CD14-positive monocyte (primary cell): Measurements from ENCODE around the gene MT1A. TPM values are rescaled to one million over a fixed set of nuclear protein-coding genes. Genes with fewer than 3 reads are reported as not detected.

Source experiments
- DNase-seq, 3 donors: peaks; one replicate each; pipeline ENCODE4 v3.0.0-alpha.2; 2011 to 2022
- H2AFZ ChIP-seq: 2 replicates; pipeline ENCODE4 v1.6.0; 2012; ENCODE audit warnings: mild to moderate bottlenecking, low read depth, low read length, inconsistent platforms; ENCODE audit not compliant: insufficient read depth, poor library complexity, severe bottlenecking
- H3K27ac ChIP-seq, 2 donors: 1 replicate in 1 of 2; 2 replicates in 1 of 2; pipeline ENCODE4 v1.5.1; 2012 to 2013; ENCODE audit warnings: low read length in 2 of 2, control low read depth in 1 of 2, inconsistent platforms in 1 of 2, low read depth in 1 of 2, mild to moderate bottlenecking in 1 of 2
- H3K27me3 ChIP-seq, 2 donors: one replicate each; pipeline versions ENCODE4 v1.6.0 to v1.6.1; 2011 to 2013; ENCODE audit warnings: low read length in 2 of 2; ENCODE audit not compliant: control insufficient read depth in 2 of 2, insufficient read depth in 2 of 2
- H3K36me3 ChIP-seq, 2 donors: replicated peaks in 1 of 2; 1 replicate in 1 of 2; 2 replicates in 1 of 2; pipeline versions ENCODE4 v1.5.1 to v1.6.1; 2012 to 2013; ENCODE audit warnings: low read length in 2 of 2, control low read depth in 1 of 2, inconsistent platforms in 1 of 2, mild to moderate bottlenecking in 1 of 2; ENCODE audit not compliant: insufficient read depth in 2 of 2, control insufficient read depth in 1 of 2
- H3K4me1 ChIP-seq, 2 donors: 1 replicate in 1 of 2; 2 replicates in 1 of 2; pipeline versions ENCODE4 v1.5.1 to v1.6.1; 2012 to 2013; ENCODE audit warnings: low read length in 2 of 2, control low read depth in 1 of 2, inconsistent platforms in 1 of 2, mild to moderate bottlenecking in 1 of 2, moderate library complexity in 1 of 2; ENCODE audit not compliant: insufficient read depth in 2 of 2, control insufficient read depth in 1 of 2
- H3K4me2 ChIP-seq: replicated peaks from 2 replicates; pipeline ENCODE3; 2012; ENCODE audit warnings: low read length, moderate library complexity, mild to moderate bottlenecking; ENCODE audit not compliant: poor library complexity, severe bottlenecking; ENCODE audit errors: extremely low read depth
- H3K4me3 ChIP-seq, 3 experiments: fragments of 200-600 bp in 1 of 3; sonication (generic) in 1 of 3; replicated peaks in 1 of 3; 1 replicate in 2 of 3; 2 replicates in 1 of 3; pipeline ENCODE4 v1.5.1; 2011 to 2013; ENCODE audit warnings: low read length in 3 of 3, mild to moderate bottlenecking in 3 of 3, control low read depth in 2 of 3, low read depth in 2 of 3, inconsistent platforms in 1 of 3, moderate library complexity in 1 of 3
- H3K79me2 ChIP-seq: 2 replicates; pipeline ENCODE4 v1.6.0; 2012; ENCODE audit warnings: mild to moderate bottlenecking, control low read depth, inconsistent platforms, low read length, moderate library complexity; ENCODE audit not compliant: insufficient read depth
- H3K9ac ChIP-seq: 2 replicates; pipeline ENCODE4 v1.6.0; 2017; ENCODE audit warnings: low read length, mild to moderate bottlenecking; ENCODE audit not compliant: insufficient read depth, poor library complexity, severe bottlenecking
- H3K9me3 ChIP-seq, 2 donors: replicated peaks in 1 of 2; 1 replicate in 1 of 2; 2 replicates in 1 of 2; pipeline versions ENCODE4 v1.5.1 to v1.6.1; 2012 to 2013; ENCODE audit warnings: low read length in 2 of 2, control low read depth in 1 of 2; ENCODE audit not compliant: control insufficient read depth in 1 of 2, insufficient read depth in 1 of 2
- H4K20me1 ChIP-seq: 2 replicates; pipeline ENCODE4 v1.6.0; 2012; ENCODE audit warnings: mild to moderate bottlenecking, low read length, control low read depth, moderate library complexity; ENCODE audit not compliant: insufficient read depth
- H3K27ac Mint-ChIP-seq, 7 donors: one replicate each; pipeline ENCODE4 v1.8.0; 2020; ENCODE audit warnings: mild to moderate bottlenecking in 7 of 7, mixed read lengths in 7 of 7, moderate library complexity in 6 of 7, inconsistent platforms in 2 of 7
- H3K27me3 Mint-ChIP-seq, 3 donors: one replicate each; pipeline ENCODE4 v1.8.0; 2021 to 2022; ENCODE audit warnings: low read depth in 3 of 3, mild to moderate bottlenecking in 3 of 3, mixed read lengths in 3 of 3, moderate library complexity in 3 of 3, inconsistent platforms in 1 of 3
- H3K36me3 Mint-ChIP-seq, 2 donors: one replicate each; pipeline ENCODE4 v1.8.0; 2020; ENCODE audit warnings: mixed read lengths in 2 of 2, inconsistent platforms in 1 of 2, mild to moderate bottlenecking in 1 of 2
- H3K4me1 Mint-ChIP-seq: one replicate; pipeline ENCODE4 v1.8.0; 2020; ENCODE audit warnings: mild to moderate bottlenecking, mixed read lengths
- H3K4me3 Mint-ChIP-seq, 2 donors: one replicate each; pipeline ENCODE4 v1.8.0; 2020; ENCODE audit warnings: mild to moderate bottlenecking in 2 of 2, mixed read lengths in 2 of 2, moderate library complexity in 1 of 2
- H3K9me3 Mint-ChIP-seq, 7 donors: one replicate each; pipeline ENCODE4 v1.8.0; 2020 to 2022; ENCODE audit warnings: mixed read lengths in 7 of 7, mild to moderate bottlenecking in 6 of 7, moderate library complexity in 6 of 7, inconsistent platforms in 2 of 7
- CTCF ChIP-seq: fragments of 200-600 bp; IDR thresholded peaks from one replicate; pipeline ENCODE4 v1.8.0; 2022; ENCODE audit warnings: antibody characterized with exemption, mild to moderate bottlenecking
- WGBS: methylation state at CpG from one replicate; pipeline ENCODE4 v1.1.5; 2013; ENCODE audit warnings: missing lambda C conversion rate; ENCODE audit not compliant: insufficient coverage; 5-methylcytosine and 5-hydroxymethylcytosine counted together
- intact Hi-C, 2 donors: fragments of 100-400 bp; cut with micrococcal nuclease; formaldehyde crosslinking; loops; one replicate each; pipeline versions ENCODE4 v1.15.0 to v1.15.1; 2023
- polyA plus RNA-seq, 3 donors: library from polyadenylated mRNA; depleted of rRNA in 1 of 3; unstranded in 2 of 3; stranded (reverse) in 1 of 3; fragments of 300-500 nt in 2 of 3; fragments of >200 nt in 1 of 3; fragmentation: Illumina TruSeq in 2 of 3; gene quantifications; 1 replicate in 2 of 3; 2 replicates in 1 of 3; pipeline ENCODE4 v1.2.3, GENCODE V29; 2012 to 2021

The MT1A gene
- polyA plus RNA-seq, 3 donors, result not detected

- Histone ChIP-seq H3K4me1 (peaks cover 6 to 16% of the 10 kb centered on the region in 2 donors), H3K4me3 (no peak overlapping the region), H3K4me2 (no peak overlapping the region), H3K9ac (no peak overlapping the region), H2AFZ (no peak overlapping the region), H3K79me2 (no peaks in the 10 kb centered on the region), H3K9me3 (peaks cover 0 to 16% of the 10 kb centered on the region in 2 donors), H3K36me3 (no peaks in the 10 kb centered on the region), H3K27me3 (peaks cover 8 to 15% of the 10 kb centered on the region in 2 donors), H3K27ac (no peak overlapping the region), H4K20me1 (no peaks in the 10 kb centered on the region)
- Mint-ChIP-seq H3K27ac (no peak overlapping the region), H3K27me3 (peaks cover 32 to 36% (median 34%) of the 10 kb centered on the region in 3 donors), H3K36me3 (peaks cover 0 to 4% of the 10 kb centered on the region in 2 donors), H3K4me3 (no peak overlapping the region), H3K4me1 (peaks cover 18% of the 10 kb centered on the region), H3K9me3 (peaks cover 0 to 9% (median 6%) of the 10 kb centered on the region in 7 donors)
- intact Hi-C loops, result no loop called here
- TF ChIP-seq CTCF, result no peak
- no peak for DNase-seq
- WGBS, result 86% methylated on average over 1 of the region's 6 CpGs
These were observed 44.7 kb upstream of the MT1A start for GRCh38 chr16:56593573-56594291.

GRCh38 chr16:56594292-56594619 is 44.2 kb upstream of the MT1A start:
- Histone ChIP-seq H3K27ac (no peak overlapping the region), H3K27me3 (peaks cover 5 to 12% of the 10 kb centered on the region in 2 donors), H3K4me2 (no peak overlapping the region), H4K20me1 (no peaks in the 10 kb centered on the region), H3K4me3 (no peak overlapping the region), H2AFZ (no peak overlapping the region), H3K36me3 (no peaks in the 10 kb centered on the region), H3K79me2 (no peaks in the 10 kb centered on the region), H3K4me1 (peaks cover 6 to 13% of the 10 kb centered on the region in 2 donors), H3K9me3 (peaks cover 0 to 10% of the 10 kb centered on the region in 2 donors), H3K9ac (no peak overlapping the region)
- Mint-ChIP-seq H3K9me3 (peaks cover 0 to 7% (median 4%) of the 10 kb centered on the region in 7 donors), H3K36me3 (peaks cover 0 to 2% of the 10 kb centered on the region in 2 donors), H3K4me3 (no peak overlapping the region), H3K27me3 (peaks cover 27 to 33% (median 29%) of the 10 kb centered on the region in 3 donors), H3K27ac (no peak overlapping the region), H3K4me1 (peaks cover 16% of the 10 kb centered on the region)
- DNase-seq, result no peak
- no peak for TF ChIP-seq CTCF
- intact Hi-C loops, result no loop called here
- 75% methylated on average over 1 of the region's 5 CpGs for WGBS
